Measurements from ENCODE around the gene SLCO3A1.

DNA sequence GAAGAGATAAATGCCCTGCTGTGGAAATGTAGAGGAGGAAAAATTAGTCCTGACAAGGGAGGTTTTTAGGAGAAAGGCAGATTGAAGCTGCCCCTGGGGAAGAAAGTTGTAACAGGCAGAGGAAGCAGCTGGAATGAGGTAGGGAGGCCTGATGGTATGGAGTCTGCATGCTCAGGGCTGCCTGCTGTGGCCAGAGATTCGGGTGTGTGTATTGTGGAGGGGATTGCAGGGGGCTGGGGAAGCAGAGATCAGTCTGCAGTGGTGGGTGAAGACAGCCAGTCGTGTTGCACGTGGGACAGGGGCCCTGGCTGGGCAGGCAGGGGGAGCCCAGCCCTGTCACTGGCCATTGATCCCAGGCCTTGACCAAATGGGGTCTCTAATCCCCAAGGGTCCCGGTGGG is 96.5 kb downstream of the SLCO3A1 start:
- TF ChIP-seq, protein P1, sequence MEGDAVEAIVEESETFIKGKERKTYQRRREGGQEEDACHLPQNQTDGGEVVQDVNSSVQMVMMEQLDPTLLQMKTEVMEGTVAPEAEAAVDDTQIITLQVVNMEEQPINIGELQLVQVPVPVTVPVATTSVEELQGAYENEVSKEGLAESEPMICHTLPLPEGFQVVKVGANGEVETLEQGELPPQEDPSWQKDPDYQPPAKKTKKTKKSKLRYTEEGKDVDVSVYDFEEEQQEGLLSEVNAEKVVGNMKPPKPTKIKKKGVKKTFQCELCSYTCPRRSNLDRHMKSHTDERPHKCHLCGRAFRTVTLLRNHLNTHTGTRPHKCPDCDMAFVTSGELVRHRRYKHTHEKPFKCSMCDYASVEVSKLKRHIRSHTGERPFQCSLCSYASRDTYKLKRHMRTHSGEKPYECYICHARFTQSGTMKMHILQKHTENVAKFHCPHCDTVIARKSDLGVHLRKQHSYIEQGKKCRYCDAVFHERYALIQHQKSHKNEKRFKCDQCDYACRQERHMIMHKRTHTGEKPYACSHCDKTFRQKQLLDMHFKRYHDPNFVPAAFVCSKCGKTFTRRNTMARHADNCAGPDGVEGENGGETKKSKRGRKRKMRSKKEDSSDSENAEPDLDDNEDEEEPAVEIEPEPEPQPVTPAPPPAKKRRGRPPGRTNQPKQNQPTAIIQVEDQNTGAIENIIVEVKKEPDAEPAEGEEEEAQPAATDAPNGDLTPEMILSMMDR (IDR thresholded peaks at IDR 0.05) = no peak
- no peak for TF ChIP-seq POLR2AphosphoS5 (IDR thresholded peaks at IDR 0.05)
- TF ChIP-seq EP300 (IDR thresholded peaks at IDR 0.05) = no peak
